CD4-positive, alpha-beta T cell treated with Interferon gamma for 1 hour (primary cell): ENCODE data around the gene UBE2V1.
"Not testable (repeated sequence)": the region's sequence is repeated elsewhere in the genome, so short reads cannot be mapped to it uniquely, and the experiment has no call there.

Experiments used
- DNase-seq: peaks from one replicate; pipeline ENCODE4 v3.0.0-alpha.2; 2020

The UBE2V1 gene

DNA sequence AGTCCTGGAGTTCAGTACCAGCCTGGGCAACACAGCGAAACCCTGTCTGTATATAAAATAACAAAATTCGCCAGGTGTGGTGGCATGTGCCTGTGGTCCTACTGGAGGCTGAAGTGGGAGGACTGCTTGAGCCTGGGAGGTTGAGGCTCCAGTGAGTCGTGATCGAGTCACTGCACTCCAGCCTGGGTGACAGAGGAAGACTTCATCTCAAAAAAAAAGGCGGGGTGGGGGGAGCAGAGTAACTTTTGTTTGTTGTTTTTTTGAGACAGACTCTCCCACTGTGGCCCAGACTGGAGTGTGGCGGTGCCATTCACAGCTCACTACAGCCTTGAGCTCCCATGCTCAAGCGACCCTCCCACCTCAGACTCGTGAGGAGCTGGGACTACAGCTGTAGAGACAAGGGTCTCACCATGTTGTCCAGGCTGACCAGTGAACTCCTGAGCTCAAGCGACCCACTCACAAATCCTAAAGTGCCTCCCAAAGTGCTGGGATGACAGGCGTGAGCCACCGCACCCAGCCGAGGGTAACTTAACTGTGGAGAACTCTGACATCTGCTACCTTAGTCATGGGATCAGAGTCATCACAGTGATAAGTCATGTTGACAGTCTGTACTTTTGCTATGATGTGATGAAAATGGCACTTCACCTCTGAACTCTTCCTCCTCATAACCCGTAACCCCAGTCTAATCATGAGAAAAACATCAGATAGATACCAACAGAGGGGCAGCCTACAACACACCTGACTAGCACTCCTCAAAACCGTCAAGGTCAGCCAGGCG, 24.1 kb upstream of the UBE2V1 start:
- DNase-seq = no peak

DNA sequence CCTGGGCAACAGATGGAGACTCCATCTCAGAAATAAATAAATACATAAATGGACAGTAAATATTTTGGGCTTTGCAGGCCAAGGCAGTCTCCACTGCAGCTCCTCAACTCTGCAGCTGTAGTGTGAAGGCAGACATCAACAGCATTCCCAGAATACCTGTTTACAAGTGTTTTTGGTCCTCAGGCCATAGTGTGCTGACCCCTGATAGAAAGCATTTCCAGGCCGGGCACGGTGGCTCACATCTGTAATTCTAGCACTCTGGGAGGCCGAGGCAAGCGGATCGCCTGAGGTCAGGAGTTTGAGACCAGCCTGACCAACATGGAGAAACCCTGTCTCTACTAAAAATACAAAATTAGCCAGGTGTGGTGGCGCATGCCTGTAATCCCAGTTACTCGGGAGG, 22.2 kb upstream of the UBE2V1 start:
- not testable (repeated sequence) for DNase-seq

DNA sequence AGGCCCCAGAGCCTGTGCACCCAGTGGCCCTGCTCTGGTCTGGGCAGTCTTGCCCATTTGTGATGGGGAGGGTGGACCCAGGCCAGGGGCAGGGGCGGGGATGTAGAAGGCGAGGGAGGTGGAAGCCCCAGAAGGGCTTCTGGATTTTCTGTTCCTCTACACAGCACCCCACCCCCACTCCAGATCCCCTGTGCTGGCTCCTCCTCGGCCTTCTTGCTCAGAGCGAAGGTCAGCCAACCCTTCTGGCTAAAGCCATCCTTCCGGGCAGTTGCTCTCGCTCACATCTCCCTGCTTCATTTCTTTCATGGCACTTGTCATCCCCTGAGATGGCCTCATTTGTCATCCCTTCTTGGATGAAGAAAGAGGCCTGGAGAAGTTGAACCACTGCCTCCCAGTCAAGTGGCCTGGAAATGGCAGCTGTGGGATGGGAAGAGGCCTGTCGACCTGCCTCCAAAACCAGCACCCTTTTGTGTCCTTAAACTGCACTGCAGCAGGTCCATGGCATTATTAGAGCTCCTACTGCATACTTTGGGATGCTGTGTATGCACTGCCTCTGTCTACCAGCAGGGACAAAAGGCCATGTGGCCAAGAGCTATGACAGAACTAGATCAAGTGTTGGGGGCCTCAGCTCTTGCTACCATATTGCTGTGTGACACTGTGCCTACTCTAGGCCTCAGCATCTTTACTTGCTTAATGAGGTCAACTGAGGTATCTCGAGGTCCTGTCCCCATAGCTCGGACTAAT, 20.7 kb upstream of the UBE2V1 start:
- DNase-seq = no peak

DNA sequence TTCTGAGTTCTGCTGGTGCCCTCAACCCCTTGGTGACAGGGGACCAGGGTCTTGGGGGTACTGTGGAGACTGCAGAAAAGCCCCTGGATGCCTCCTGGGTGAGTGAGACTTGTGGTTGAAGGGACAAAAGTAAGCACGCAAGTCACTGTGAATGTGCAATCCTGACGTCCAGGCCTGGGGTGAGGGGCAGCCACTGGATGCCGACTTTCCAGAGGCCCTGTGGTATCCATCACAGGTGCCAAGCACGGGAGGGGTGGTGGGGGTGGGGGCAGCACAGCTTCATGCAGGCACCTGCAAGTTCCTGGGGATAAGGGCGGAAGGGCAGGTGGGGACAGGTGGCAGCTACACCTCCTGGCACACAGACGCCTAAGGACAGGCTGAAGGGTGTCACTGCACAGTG, 20.1 kb upstream of the UBE2V1 start:
- no peak for DNase-seq

DNA sequence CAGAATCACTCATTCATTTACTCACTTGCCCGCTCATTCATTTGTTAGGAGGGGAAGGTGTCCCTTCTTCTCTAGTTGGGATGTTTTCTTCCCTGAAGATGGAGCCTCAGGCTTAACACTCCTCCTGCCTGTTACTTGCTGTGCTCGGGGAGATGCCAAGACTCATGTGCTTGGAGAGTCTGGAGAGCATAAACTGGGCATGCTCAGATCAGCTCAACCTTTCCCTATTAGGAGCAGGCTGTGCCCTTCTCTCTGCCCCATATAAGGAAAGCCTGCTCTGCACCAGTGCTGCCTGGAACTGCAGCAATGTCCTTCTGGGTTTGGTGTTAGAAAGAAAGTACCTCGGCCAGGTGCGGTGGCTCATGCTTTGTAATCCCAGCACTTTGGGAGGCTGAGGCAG, 18.0 kb upstream of the UBE2V1 start:
- no peak for DNase-seq

DNA sequence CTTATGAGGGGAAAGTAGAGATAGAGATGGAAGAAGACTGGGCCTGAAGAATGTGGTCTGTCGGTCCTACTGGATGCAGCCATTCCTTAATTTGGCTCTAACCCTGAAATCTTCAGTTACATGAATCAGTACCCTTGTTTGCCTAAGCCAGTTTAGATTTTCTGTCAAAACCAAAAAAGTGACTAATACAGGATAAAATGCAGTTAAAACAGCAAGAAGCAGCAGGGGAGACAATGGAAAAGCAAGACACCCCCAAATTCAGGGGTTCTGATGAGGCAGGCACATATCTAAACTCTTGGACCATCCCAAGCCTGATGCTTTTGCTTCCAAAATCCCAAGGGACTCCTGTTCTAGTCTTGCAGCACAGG, 17.4 kb upstream of the UBE2V1 start:
- DNase-seq = no peak

DNA sequence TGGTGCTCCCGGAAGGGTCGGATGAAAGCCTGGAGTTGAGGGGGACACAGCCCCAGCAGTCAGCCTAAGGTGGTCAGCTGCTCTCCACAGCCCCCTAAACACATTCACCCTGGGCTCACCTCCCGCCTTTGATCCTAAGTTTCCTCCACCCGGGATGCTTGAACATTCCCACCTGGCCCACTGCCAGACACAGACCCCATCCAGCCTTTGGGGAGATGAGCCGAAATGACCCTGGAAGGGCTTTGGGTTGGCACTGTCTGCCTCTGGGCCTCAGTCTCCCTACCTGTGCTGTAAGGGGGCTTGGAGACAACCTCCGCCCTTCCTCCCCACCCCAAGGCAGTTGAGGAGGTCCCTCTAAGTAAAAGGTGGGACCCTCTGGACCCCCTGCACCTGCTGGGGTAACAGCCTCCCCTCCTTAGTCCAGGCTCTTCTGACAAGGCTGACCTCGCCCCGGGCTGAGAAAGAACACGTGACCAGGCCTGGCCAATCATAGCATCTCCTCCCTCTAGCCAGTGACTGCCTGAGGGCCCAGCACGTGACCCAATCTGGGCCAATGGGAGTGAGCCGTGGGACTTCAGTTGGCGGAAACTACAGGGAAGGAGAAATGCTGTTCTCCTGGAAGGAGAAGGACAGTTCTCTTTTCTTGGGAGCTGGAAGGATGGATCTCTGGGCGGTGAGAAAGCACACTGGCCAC, 16.9 kb upstream of the UBE2V1 start:
- no peak for DNase-seq

DNA sequence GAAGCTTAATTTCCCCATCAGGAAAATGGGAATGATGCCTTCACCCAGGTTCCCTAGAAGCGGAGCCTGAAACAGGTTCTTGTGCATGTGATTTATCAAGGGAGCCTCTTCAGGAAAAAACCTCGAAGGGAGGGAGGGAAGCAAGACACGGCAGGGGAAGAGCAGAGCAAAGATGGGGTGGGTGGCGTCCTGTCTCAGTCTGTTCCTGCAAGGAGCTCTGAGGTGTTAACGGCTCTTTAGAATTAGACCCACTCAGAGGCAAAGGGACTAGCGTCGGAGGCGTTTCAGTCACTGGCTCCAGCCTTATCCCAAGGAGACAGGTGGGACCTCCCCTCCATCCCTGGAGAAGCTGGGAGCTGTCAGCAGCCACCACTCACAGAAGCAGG, 15.6 kb upstream of the UBE2V1 start:
- no peak for DNase-seq

DNA sequence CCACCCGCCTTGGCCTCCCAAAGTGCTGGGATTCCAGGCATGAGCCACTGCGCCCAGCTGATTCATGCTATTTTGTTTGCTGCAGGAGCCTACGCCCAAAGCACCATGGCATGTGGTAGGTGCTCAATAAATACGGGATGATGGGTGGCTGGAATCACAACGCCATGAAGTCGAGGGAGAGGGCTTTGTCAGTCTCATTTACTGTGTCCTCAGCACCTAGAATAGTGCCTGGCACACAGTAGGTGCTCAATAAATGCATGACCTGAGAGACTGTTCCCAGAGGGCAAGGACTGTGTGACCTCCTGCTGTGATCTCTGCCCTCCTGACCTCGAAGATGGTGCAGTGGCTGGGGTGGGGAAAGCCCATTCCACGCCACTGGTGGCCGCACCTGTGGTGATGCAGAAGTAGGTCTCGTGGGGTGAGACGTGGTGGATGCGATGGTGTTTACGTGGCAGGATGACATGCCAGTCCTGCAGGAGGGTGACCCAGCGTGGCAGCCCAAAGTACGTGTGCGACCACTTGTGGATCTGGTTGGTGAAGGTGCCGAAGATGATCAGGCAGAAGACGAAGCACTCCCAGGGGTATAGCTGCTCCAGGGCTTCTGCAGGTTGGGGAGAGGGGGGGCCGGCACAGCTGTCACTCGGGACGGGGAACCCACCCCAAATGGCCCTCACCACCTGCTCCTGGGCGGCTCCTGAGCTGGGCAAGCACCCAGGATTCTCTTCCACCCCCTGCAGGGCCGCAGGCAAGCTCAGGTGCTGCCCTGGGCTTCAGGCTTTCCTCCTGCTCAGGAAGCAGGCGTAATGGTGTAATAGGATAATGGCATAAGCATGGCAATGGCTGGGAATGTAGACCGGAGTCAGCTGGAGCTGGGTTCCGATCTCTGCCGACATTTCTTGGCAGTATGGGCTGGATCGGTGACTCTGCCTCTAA, 14.9 kb upstream of the UBE2V1 start:
- no peak for DNase-seq

DNA sequence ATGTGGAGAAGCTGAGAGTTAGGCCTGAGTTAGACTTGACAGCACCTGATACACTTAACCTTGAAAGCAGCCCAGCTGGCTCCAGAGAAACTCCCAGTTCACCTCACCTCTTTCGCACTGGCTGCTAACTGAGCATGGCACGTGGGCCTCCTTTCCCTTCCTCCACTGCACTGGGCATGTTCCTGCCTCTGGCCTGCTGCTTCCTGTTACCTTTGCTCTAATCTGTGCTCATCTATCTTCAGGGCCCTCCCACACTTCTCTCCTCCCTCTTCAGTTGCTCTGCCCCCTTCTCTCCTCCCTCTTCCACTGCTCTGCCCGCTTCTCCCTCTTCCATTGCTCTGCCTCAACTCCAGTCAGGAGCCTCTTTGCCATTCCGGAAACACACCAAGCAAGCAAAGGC, 13.7 kb upstream of the UBE2V1 start:
- no peak for DNase-seq

DNA sequence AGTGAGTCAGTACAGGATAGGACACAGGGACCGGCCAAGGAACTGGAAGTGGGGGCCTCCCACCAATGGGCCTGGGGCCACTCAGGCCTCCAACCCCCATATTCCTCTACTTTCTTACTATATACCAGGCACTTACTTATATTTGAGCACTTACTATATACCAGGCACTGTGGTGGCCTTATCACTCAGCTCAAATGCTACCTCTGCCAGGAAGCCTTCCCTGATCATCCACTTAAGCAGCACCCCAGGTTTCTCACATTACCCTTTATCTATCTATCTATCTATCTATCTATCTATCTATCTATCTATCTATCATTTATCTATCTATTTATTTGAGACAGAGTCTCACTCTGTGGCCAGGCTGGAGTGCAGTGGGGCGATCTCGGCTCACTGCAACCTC, 12.3 kb upstream of the UBE2V1 start:
- no peak for DNase-seq

DNA sequence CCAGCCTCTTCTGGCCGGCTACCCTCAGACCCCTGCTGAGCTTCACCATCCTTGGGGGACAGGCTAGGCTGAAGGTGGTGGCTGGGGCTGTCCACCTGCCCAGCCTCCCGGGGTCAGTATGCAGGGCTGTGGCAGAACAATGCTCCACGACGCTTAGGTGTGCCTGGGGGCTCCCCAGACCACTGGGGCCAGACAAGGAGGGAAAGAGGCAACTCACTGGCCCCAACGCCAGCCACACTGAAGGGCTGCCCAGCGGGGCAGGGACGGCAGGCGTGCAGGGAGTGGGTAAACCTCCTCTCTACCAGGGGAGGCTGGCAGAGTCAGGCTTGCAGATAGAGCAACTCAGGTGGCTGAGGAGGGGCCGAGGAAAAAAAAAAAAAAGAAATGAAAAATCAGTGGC, 11.5 kb upstream of the UBE2V1 start:
- no peak for DNase-seq

DNA sequence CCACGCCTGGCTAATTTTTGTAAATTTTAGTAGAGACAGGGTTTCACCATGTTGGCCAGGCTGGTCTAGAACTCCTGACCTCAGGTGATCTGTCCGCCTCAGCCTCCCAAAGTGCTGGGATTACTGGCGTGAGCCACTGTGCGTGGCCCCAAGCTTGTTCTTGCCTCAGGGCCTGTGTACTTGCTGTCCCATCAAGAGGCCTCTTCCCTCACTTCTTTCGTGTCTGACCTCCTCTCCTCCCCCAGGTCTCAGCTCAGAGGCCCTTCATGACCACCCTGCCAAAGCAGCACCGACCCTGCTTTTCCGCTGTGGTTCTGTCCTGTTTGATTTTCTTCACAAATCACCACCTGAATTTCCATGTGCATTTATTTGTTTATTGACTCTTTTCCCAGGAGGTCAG, 10.5 kb upstream of the UBE2V1 start:
- DNase-seq = no peak

DNA sequence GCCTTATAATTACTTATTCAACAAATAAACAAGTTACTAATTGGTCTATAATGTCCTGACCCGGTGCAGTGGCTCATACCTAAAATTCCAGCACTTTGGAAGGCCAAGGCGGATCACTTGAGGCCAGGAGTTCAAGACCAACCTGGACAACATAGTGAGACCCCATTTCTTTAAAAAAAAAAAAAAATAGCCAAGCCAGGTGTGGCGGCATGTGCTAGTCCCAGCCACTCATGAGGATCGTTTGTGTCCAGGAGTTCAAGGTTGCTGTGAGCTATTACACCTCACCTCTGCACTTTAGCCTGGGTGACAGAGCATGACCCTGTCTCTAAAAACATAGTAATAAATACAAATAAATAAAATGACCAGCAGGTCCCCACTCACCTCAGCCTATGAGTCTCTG, 9.8 kb upstream of the UBE2V1 start:
- no peak for DNase-seq

DNA sequence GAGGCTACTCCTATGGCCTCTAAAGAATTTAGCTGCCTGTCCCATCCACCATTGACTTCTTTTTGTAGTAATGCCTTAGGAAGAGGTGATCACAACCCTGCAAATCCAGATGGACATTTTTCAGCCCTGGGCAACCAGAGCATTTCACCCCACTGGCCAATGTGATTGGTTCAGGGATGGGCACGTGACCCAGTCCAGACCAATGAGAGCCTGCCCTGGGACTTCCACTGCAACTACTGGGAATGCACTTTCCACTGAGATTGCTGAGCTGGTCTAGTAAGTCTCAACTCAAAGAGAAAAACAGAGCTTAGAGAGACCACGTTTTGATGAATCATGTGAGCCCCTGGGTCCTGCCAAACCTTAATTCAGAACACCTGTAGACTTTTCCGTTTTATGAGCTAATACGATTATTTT, 8.9 kb upstream of the UBE2V1 start:
- DNase-seq = no peak

DNA sequence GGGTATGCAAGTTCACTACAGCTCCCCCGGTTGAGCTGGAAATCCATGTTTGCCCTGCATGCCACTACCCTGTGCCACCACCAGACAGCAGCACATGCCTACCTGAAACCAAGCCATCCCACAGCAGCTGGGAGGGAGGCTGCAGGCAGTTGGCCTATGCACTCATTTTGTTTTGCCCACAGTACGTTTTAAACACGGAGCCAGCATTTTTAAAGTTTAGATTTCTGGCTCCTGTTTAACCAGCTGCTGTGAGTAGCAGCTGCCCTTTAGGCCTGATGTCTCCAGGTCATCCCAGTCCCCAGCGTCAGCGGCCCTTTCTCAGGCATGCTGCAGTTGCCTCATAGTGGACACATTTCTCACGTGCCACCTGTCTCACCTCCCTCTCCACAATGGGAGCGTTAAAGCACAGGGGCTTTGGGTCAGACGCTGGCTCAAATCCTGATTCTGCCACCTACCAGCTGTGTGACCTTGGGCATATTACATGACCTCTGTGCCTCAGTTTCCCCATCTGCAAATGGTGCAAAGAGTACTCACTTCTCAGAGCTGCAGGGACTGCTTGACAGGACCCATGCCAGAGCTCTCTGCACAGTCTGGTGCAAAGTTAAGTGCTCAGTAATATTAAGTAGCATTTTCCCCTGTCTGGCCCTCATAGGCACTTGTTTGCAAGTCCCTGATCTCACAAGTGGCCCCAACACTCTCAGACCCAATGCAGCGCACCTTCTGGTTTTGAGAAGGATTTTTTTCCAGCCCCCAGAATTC, 8.2 kb upstream of the UBE2V1 start:
- peak; percentile 62 for DNase-seq

DNA sequence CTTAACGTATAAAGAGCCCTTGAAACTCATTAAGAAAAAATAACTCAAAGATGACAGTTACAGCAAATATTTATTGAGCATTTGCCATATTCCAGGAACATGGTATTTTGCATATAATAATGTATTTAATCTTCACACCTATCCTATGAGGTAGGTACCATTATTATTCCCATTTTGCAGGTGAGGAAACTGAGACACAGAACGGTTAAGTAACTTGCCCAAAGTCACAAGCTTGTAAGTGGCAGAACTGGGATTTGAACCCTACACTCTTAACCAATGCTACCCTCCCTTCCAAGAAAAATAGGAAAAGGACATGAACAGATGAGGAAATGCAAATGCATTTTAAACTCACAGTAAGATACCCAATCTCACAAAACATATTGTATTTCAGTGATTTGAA, 5.3 kb upstream of the UBE2V1 start:
- no peak for DNase-seq

DNA sequence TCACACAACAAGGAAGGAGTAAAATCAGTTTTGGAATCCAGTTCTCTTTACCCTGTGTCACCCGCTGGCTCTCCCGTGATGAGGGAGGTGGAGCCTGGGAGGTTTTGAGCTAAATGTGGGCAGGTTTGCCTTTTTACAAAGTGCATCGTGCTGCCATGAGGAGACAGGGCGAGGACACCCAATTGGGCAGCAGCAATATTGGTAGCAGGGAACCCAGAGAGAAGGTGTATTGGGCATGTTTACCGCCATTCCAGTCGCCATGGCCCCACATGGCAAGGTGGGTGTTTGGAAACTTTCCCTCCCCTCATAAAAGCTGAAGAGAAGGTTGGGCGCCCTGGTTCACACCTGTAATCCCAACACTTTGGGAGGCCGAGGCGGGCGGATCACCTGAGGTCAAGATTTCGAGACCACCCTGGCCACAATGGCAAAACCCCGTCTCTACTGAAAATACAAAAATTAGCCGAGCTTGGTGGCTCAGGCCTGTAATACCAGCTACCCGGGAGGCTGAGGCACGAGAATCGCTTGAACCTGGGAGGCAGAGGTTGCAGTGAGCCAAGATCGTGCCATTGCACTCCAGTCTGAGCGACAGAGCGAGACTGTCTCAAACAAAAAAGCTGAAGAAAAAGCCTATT, 3.5 kb upstream of the UBE2V1 start:
- no peak for DNase-seq

DNA sequence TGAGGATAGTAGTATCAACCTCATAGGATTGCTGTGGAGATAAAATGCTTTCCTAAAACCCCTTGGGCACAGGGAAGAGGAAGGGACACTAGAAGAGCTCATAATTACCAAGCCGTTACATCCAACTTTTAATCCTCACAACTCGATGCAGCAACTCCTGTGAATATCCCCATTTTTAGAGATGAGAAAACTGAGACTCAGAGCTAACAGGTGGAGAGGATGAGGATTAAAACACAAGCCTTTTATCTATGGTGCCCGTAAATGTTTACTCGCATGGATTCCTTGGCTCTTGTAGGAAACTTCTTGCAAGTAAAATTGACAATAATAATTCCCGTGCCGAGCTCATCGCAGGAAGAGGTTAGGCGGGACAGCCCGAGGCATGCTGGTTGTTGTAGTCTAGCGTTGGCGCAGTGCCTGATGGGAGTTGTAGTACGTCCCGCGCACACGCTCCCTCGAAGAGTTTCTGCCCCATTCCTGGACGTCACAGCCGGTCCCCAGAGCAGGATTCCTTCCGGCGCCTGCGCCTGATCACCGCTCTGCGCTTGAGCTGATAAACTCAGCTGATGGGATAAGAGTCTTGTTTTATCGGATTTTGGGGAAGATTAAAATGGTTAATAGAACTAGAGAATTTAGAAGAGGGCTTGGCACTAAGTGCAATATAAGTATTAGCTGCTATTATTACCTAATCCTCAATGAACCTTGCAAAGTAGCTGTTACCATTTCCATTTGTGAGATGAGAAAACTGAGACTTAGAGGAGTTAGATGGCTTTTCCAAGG, 2.8 kb upstream of the UBE2V1 start:
- peak; percentile 90 for DNase-seq

DNA sequence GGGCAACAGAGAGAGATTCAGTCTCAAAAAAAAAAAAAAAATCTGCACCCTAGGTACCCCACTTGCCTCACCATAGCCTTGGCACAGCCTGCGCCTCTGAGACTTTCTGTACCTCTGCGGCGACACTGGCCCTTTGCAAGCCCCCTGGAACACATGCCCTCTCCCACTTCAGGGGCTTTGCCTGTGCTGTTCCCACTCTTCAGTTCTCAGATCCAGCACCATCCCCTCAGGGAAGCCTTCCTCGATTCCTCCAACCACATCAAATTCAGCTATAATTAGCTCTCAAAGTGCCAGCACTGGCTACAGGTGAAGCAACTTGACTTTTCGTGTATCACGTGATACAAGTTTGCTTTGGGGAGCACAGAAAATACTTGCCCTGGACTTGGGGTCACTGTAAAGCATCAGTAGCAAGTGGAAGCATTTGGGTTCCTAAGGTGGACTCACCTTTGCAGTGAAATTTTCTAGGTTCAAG, 2.1 kb upstream of the UBE2V1 start:
- no peak for DNase-seq
